Ishikawa (cell line): ENCODE data around the gene C6orf120.

ENCODE experiments used
- CEBPB ChIP-seq: IDR thresholded peaks from 2 replicates; pipeline ENCODE4 v1.6.1; 2012
- CREB1 ChIP-seq: IDR thresholded peaks from 2 replicates; pipeline ENCODE4 v1.6.1; 2012; ENCODE audit warnings: low read depth
- EGR1 ChIP-seq: IDR thresholded peaks from 2 replicates; pipeline ENCODE4 v1.6.1; 2012
- EP300 ChIP-seq: IDR thresholded peaks from 2 replicates; pipeline ENCODE4 v1.6.1; 2012; ENCODE audit warnings: borderline replicate concordance
- FOXM1 ChIP-seq: IDR thresholded peaks from 2 replicates; pipeline ENCODE4 v1.6.1; 2012; ENCODE audit warnings: low read depth, borderline replicate concordance
- MAX ChIP-seq: IDR thresholded peaks from 2 replicates; pipeline ENCODE4 v1.6.1; 2012
- NFIC ChIP-seq: IDR thresholded peaks from 2 replicates; pipeline ENCODE4 v1.6.1; 2012
- RAD21 ChIP-seq: IDR thresholded peaks from 2 replicates; pipeline ENCODE4 v1.6.1; 2012; ENCODE audit warnings: low read depth
- REST ChIP-seq: IDR thresholded peaks from 2 replicates; pipeline ENCODE4 v1.6.1; 2012; ENCODE audit warnings: low read depth, mild to moderate bottlenecking
- TAF1 ChIP-seq: IDR thresholded peaks from 2 replicates; pipeline ENCODE4 v1.6.1; 2012; ENCODE audit warnings: low read depth, mild to moderate bottlenecking
- TCF12 ChIP-seq: IDR thresholded peaks from 2 replicates; pipeline ENCODE4 v1.6.1; 2012; ENCODE audit warnings: low read depth
- TEAD4 ChIP-seq: IDR thresholded peaks from 2 replicates; pipeline ENCODE4 v1.6.1; 2012
- USF1 ChIP-seq: IDR thresholded peaks from 2 replicates; pipeline ENCODE4 v1.6.1; 2012
- YY1 ChIP-seq: IDR thresholded peaks from 2 replicates; pipeline ENCODE4 v1.6.1; 2012; ENCODE audit warnings: low read depth
- ZBTB7A ChIP-seq: IDR thresholded peaks from 2 replicates; pipeline ENCODE4 v1.6.1; 2012; ENCODE audit warnings: low read depth

Gene C6orf120

GRCh38 chr6:169660751-169661390, 41.1 kb upstream of the C6orf120 start:
- no peak for TF ChIP-seq YY1
- no peak for TF ChIP-seq REST
- no peak for TF ChIP-seq MAX
- no peak for TF ChIP-seq EP300

- TF ChIP-seq YY1 (no peak), TAF1 (no peak), MAX (no peak), TEAD4 (no peak), ZBTB7A (no peak), USF1 (no peak)
These were observed 40.6 kb upstream of the C6orf120 start for GRCh38 chr6:169661391-169661756.

GRCh38 chr6:169663468-169663867, 38.5 kb upstream of the C6orf120 start:
- TF ChIP-seq EGR1: no peak
- TF ChIP-seq REST: no peak
- no peak for TF ChIP-seq TEAD4
- TF ChIP-seq ZBTB7A: no peak
- TF ChIP-seq MAX: no peak
- TF ChIP-seq CEBPB: no peak
- no peak for TF ChIP-seq NFIC
- TF ChIP-seq FOXM1: no peak
- no peak for TF ChIP-seq RAD21

- no peak for TF ChIP-seq TEAD4
- TF ChIP-seq CREB1: no peak
- TF ChIP-seq CEBPB: no peak
- TF ChIP-seq REST: no peak
- no peak for TF ChIP-seq USF1
- no peak for TF ChIP-seq TAF1
- no peak for TF ChIP-seq TCF12
- no peak for TF ChIP-seq MAX
- TF ChIP-seq YY1: no peak
- TF ChIP-seq EP300: no peak
- TF ChIP-seq EGR1: no peak
- no peak for TF ChIP-seq NFIC
- no peak for TF ChIP-seq RAD21
- no peak for TF ChIP-seq FOXM1
- TF ChIP-seq ZBTB7A: no peak
These were observed 37.7 kb upstream of the C6orf120 start for GRCh38 chr6:169664227-169664626.

- TF ChIP-seq TEAD4 (no peak), EGR1 (no peak)
These were observed 36.6 kb upstream of the C6orf120 start for GRCh38 chr6:169665289-169665688.
